ES-I3 (cell line): Measurements from ENCODE around the gene CDC25C.

ENCODE experiments used
- H3K36me3 ChIP-seq: 2 replicates; pipeline ENCODE4 v1.6.1; 2013; ENCODE audit warnings: mild to moderate bottlenecking, low read length, control low read depth, moderate library complexity; ENCODE audit not compliant: insufficient read depth
- H3K4me1 ChIP-seq: 2 replicates; pipeline ENCODE4 v1.6.1; 2013; ENCODE audit warnings: mild to moderate bottlenecking, control low read depth, low read length; ENCODE audit not compliant: insufficient read depth
- H3K9ac ChIP-seq: 2 replicates; pipeline ENCODE4 v1.6.1; 2013; ENCODE audit warnings: low read depth, mild to moderate bottlenecking, low read length, moderate library complexity
- H3K9me3 ChIP-seq: 2 replicates; pipeline ENCODE4 v1.6.1; 2013; ENCODE audit warnings: mild to moderate bottlenecking, low read length, moderate library complexity; ENCODE audit not compliant: control insufficient read depth, insufficient read depth

The CDC25C gene

GRCh38 chr5:138353560-138354080 lies 22.0 kb upstream of the CDC25C start:
- peaks cover 3% of the 10 kb centered on the region for H3K4me1 ChIP-seq
- peak overlapping the region; percentile 88 for H3K9ac ChIP-seq
- no peaks in the 10 kb centered on the region for H3K9me3 ChIP-seq
- H3K36me3 ChIP-seq, result no peaks in the 10 kb centered on the region; the same call in 1 of the 2 replicates

- Histone ChIP-seq H3K4me1 (peaks cover 3% of the 10 kb centered on the region), H3K9ac (peak overlapping the region; percentile 88), H3K9me3 (no peaks in the 10 kb centered on the region), H3K36me3 (no peaks in the 10 kb centered on the region; the same call in 1 of the 2 replicates)
These were observed 21.3 kb upstream of the CDC25C start for GRCh38 chr5:138352722-138353559.

- H3K36me3 ChIP-seq, result peaks cover 2% of the 10 kb centered on the region; the same call in 1 of the 2 replicates
- H3K4me1 ChIP-seq, result peaks cover 3% of the 10 kb centered on the region
- H3K9me3 ChIP-seq, result no peaks in the 10 kb centered on the region
- peak within 1 kb of the TSS; percentile 88 for H3K9ac ChIP-seq
These were observed 20.6 kb upstream of the CDC25C start, which contains the start of gene KDM3B for GRCh38 chr5:138352071-138352721. Gene KDM3B (plus strand): TSS chr5:138352685. CDS start chr5:138352796, 111 bp downstream.

- Histone ChIP-seq H3K4me1 (peaks cover 3% of the 10 kb centered on the region), H3K36me3 (peaks cover 3% of the 10 kb centered on the region; the same call in 1 of the 2 replicates), H3K9me3 (no peaks in the 10 kb centered on the region), H3K9ac (no peak overlapping the region)
These were observed 19.9 kb upstream of the CDC25C start for GRCh38 chr5:138351517-138351916.

GRCh38 chr5:138351056-138351455 lies 19.5 kb upstream of the CDC25C start:
- Histone ChIP-seq H3K9me3 (no peaks in the 10 kb centered on the region), H3K36me3 (peaks cover 3% of the 10 kb centered on the region; the same call in 1 of the 2 replicates)

GRCh38 chr5:138350563-138350890 lies 18.9 kb upstream of the CDC25C start:
- Histone ChIP-seq H3K36me3 (peaks cover 7% of the 10 kb centered on the region; the same call in 1 of the 2 replicates), H3K9me3 (no peaks in the 10 kb centered on the region), H3K4me1 (peaks cover 3% of the 10 kb centered on the region), H3K9ac (no peak overlapping the region)

More at GRCh38 chr5:138351056-138351455, 19.5 kb upstream of the CDC25C start:
- Histone ChIP-seq H3K4me1 (peaks cover 3% of the 10 kb centered on the region), H3K9ac (no peak overlapping the region)

GRCh38 chr5:138349852-138350562 lies 18.4 kb upstream of the CDC25C start:
- no peaks in the 10 kb centered on the region for H3K9me3 ChIP-seq
- H3K9ac ChIP-seq, result no peak overlapping the region
- peaks cover 11% of the 10 kb centered on the region for H3K36me3 ChIP-seq
- H3K4me1 ChIP-seq, result peaks cover 3% of the 10 kb centered on the region

GRCh38 chr5:138346889-138347288 lies 15.3 kb upstream of the CDC25C start:
- Histone ChIP-seq H3K36me3 (peaks cover 18% of the 10 kb centered on the region), H3K4me1 (no peaks in the 10 kb centered on the region), H3K9ac (no peak overlapping the region), H3K9me3 (no peaks in the 10 kb centered on the region)

- Histone ChIP-seq H3K4me1 (no peaks in the 10 kb centered on the region), H3K9ac (no peak overlapping the region), H3K9me3 (no peaks in the 10 kb centered on the region), H3K36me3 (peaks cover 26% of the 10 kb centered on the region)
These were observed 13.5 kb upstream of the CDC25C start for GRCh38 chr5:138344887-138345622.

GRCh38 chr5:138340008-138340407 lies 8.4 kb upstream of the CDC25C start:
- peaks cover 15% of the 10 kb centered on the region for H3K36me3 ChIP-seq
- no peak overlapping the region for H3K9ac ChIP-seq
- H3K4me1 ChIP-seq, result peaks cover 11% of the 10 kb centered on the region; the same call in 1 of the 2 replicates
- no peaks in the 10 kb centered on the region for H3K9me3 ChIP-seq

GRCh38 chr5:138339464-138339863 lies 7.9 kb upstream of the CDC25C start:
- Histone ChIP-seq H3K36me3 (peaks cover 15% of the 10 kb centered on the region), H3K9ac (peak overlapping the region; percentile 83), H3K9me3 (no peaks in the 10 kb centered on the region), H3K4me1 (peaks cover 11% of the 10 kb centered on the region; the same call in 1 of the 2 replicates)

GRCh38 chr5:138339091-138339456 lies 7.5 kb upstream of the CDC25C start:
- H3K36me3 ChIP-seq, result peaks cover 14% of the 10 kb centered on the region
- peaks cover 11% of the 10 kb centered on the region; the same call in 1 of the 2 replicates for H3K4me1 ChIP-seq
- peak overlapping the region; percentile 83 for H3K9ac ChIP-seq
- no peaks in the 10 kb centered on the region for H3K9me3 ChIP-seq

GRCh38 chr5:138338411-138339090 lies 6.9 kb upstream of the CDC25C start:
- no peaks in the 10 kb centered on the region for H3K9me3 ChIP-seq
- H3K36me3 ChIP-seq, result peaks cover 9% of the 10 kb centered on the region
- peaks cover 11% of the 10 kb centered on the region; the same call in 1 of the 2 replicates for H3K4me1 ChIP-seq
- peak overlapping the region; percentile 83 for H3K9ac ChIP-seq
